Uterus (tissue), 2 donors: ENCODE results near the gene NEUROG3.

Source experiments
- CTCF ChIP-seq, 4 experiments: fragments of 200-600 bp in 2 of 4; fragments of 450-650 bp in 2 of 4; sonication (generic) in 2 of 4; IDR thresholded peaks; one replicate each; pipeline ENCODE4 v1.5.1; 2016 to 2019; ENCODE audit warnings: antibody characterized with exemption in 4 of 4, mild to moderate bottlenecking in 2 of 4, moderate library complexity in 1 of 4
- POLR2A ChIP-seq, 2 donors: fragments of 450-650 bp; IDR thresholded peaks; one replicate each; pipeline ENCODE4 v1.6.1; 2016; ENCODE audit warnings: antibody characterized with exemption in 2 of 2, mild to moderate bottlenecking in 1 of 2, moderate library complexity in 1 of 2

GRCh38 chr10:69612760-69613159 is 39.5 kb upstream of the NEUROG3 start:
- TF ChIP-seq CTCF (IDR thresholded peaks at IDR 0.05) = no peak
- no peak for TF ChIP-seq POLR2A (IDR thresholded peaks at IDR 0.05)
